ENCODE data around the gene LARGE1.

LARGE1 gene

DNA sequence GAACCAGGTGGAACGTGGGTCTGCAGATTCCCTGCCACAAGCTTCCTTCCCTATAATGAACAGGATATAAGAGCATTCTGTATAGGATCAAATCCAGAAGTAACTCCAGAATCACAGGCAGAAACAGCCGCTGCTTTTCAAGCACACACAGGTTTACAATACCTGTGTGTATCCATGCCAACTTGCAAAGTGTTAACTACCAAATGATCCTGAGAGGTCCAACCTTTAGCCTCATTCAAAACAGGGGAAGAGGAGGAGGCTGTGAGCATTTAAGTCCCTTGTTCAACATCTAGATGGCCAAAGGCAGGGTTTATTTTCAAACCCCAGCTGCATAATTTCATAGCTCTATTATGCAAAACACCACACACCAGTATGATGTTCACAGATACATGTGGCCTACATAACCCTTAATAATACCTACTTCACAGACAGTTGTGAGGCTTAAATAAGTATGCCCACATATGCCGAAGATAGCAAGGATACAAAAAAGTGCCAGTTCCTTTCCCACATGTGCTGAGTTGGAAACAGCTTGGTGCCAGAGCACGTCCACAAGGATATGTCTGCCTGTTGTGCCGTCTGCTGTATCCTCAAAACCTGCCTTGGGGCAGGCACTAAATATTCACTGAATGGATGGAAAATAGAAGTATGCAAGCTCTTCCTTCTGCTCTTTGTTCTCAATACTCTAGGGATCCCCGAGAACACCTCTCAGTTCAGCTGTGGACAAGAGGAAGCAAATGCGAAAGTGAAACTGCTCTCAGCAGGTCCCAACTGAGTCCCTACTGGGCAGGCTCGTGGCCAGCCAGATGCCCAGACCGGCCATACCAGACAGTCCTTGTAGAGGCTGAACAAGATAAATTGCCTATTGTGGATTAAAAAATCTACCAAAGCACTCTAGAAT lies 66.8 kb downstream of the LARGE1 start:
- DNase-seq: no peak

DNA sequence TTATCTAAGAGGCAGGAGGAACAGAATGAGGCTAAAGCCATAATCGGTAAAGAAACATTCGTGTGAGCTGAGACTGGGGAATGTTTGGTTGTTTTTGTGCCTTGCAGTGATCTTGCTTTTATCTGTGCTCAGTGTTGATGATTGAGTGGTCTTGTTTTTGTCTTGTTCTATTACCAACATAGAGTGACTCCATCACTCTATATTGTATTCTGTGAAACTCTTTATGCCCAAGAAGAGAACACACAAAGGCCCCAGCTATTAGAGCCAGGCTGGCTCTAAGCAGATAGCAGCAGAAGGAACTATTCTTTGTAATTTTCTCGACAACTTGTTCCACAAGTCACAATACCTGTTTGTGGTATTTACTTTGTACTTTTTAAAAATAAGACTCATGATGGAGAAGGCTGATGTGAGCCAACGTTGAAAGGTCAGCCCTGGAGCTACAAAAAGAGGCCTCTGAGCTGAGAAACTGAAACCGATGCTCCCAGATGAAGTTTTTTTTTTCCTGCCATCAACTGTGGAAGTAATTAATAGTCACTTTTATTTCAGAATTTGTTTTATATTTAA lies 68.4 kb downstream of the LARGE1 start:
- DNase-seq: no peak

DNA sequence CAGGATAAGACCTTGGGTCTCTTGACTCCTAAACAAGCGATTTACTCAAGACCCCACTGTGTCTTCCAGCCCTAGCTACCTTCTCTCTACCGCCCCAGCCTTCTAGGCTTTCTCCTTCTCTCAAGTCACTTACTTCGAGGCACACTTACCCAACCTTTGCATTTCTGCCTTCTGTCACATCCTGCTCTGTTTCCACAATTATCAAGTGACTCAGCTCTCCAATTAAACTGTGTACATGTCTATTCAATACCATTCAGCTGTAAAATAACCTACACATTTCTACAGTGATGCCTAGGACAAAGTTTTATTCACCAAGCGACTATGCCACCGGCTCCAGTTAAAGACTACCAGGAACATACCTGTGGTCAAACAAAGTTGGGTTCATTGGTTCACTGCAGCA lies 69.0 kb downstream of the LARGE1 start:
- DNase-seq: no peak

DNA sequence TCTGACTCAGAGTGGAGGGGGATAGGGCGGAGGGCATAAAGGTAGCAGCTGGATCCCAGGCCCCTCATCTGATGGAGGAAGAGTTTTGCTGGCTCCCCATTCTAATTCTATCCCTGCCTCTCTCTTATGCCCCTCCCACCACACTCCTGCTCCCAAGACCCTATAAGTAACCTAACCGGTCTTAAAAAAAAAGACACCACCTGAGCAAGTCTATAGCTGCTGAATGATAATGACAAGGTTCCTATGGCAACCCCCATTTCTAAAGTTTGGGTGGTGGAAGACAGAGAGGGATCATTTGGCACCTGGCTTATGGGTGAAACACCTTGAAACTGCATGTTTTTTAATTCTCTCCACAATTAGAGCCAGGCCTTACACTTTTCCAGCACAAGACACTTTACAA lies 69.6 kb downstream of the LARGE1 start:
- no peak for DNase-seq

DNA sequence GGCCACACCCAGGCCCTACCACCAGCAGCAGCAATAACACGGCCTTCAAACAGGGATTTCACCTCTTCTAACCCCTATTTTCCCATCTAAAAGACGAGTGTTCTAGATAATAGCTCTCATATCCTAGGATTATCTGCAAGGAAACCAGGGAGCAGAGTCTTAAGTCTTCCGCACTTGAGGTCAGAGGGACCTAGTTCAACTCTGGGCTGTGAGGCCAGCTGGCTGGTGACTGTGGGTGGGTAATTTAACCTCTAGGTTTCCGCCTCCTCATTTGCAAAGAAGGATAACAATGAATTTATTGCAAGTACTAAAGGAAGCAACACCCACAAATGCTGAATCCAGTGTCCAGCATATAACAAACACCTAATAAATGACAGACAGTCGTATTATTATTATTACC lies 70.1 kb downstream of the LARGE1 start:
- no peak for DNase-seq

DNA sequence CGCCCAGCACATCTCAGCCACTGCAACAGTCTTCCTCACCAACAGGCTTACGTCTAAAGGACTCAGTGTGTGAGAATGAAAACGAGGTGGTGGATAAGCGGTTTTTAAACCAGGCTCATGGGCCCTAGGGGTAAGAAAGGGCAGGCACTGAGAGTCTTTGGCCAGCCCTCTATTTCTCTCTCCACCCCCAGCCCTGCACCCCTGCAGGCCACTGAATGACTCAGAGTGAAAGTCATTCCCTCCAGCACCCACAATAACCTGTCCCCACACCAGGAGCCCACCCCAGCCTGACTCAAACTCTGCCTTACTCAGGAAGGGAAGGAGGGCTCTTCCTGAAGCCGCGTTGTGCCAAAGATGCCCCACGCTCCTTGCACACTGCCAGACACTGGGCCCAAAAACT lies 72.0 kb downstream of the LARGE1 start:
- DNase-seq: no peak

DNA sequence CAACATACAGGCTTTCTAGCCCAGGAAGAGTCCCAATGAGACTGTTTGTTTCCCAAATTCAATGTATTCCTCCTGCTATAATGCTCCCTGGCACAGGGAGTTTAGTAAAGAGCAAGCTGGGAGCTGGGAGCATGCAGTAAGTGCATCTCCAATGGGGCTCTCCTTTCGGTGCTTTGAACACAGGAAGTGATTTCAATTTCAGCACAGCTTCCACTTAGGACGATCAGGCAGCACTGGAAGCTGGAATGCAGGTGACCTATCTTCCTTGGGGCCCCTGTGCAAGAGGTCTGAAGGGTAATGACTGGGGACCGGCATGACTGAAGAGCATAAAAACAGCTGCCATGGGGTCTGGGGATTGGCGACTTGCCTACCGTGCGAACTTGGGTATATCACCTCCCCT lies 76.0 kb downstream of the LARGE1 start:
- DNase-seq: no peak

DNA sequence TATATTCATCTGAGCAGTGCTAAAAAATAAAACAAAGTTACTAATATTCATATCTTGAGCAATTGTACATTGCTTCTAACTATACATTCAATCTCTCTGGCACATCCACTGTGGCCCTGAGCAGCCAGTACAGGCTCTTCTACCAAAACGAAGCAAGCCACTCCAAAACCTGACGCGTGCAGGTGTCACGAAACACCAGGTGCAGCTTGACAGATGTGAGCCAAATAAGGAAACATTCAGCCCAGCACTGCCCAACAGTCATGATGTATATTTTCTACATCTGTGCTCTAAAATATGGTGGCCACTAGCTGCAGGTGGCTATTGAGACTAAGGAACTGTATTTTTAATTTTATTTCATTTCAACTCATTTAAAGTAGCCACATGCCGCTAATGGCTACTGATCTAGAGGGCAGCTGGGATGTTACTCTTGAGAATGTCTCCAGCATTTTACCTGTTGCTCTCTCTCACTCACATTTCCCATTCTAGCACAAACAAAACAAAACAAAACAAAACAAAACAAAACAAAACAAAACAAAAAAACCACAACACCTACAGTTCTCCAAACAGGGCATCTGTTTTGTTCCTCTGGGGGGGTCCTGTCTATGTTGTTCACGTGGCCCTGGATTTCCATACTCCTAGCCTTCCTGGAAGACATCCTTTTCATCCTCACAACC lies 77.7 kb downstream of the LARGE1 start:
- DNase-seq: no peak

DNA sequence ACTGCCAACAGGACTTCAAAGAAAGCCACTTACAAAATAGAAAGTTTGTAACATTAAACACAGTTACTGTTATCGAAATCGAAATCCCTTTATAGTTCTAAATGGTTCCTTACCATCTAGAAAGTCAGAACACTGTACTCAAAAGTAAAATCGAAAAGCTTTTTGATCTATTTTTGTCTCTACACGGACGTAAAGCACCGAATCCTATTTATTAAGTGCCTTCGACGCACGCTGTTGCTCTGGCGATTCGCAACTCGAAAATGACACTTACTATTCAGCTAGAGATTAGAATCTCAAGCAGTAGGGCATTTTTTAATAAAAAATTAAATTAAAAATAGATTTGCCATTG lies 78.3 kb downstream of the LARGE1 start:
- no peak for DNase-seq

DNA sequence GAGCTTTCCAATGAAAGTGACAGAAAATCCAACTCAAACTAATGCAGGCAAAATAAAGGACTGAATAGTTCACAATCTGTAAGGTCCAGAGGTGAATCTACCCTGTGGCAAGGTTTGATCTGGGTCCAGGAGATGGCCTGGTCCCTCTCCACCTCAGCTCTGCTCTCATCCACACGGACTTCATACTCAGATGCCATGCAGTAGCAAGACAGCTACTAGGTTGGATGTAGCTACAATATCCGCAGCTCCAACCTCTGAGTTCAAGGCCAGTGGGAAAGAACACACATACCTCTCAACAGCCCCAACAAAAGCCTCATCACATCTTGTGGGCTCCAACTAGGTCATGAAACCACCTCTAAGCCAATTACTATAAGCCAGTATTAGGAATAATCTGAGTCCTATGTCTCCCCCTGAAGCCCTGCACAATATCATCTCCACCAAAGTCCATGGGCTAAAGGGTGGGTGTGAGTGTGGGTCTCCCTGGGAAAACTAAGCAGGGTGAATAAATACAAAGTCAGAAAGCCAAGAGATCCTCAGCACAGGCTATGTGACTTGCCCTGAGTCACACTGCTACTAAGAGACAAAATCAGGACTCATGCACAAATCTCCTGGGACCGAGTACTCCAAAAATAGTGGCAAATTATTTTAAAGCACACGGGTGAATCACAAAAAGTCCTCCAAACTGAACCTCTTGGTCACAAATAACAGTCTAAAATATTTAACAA lies 78.8 kb downstream of the LARGE1 start:
- no peak for DNase-seq

GRCh38 chr22:33838644-33839043 lies 81.6 kb downstream of the LARGE1 start:
- DNase-seq: no peak

- no peak for DNase-seq
Observed at GRCh38 chr22:33837826-33838225, 82.5 kb downstream of the LARGE1 start.

DNA sequence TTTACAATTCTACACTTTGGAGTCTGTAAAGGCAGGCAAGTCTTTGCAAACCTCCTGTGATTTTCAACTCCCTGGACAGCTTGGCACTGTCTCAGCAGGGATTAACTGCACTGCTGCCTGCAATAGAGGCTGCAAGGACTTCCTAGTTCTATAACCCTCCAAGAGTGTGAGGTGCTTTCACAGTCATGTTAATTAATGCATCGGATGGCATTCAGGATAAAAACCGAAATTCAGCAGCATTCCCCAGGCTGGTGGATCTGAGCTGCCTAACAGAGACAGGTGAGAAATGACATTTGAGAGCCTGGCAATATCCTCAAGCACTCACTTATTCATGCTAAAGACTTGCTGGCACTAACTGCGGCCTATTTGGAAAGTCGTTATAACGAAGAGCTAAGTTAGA lies 85.0 kb downstream of the LARGE1 start:
- DNase-seq: no peak

- DNase-seq: no peak
Observed at GRCh38 chr22:33832558-33833151, 87.6 kb downstream of the LARGE1 start.

GRCh38 chr22:33831651-33832050 lies 88.6 kb downstream of the LARGE1 start:
- no peak for DNase-seq

- DNase-seq: no peak
Observed at GRCh38 chr22:33831207-33831606, 89.1 kb downstream of the LARGE1 start.

- DNase-seq: no peak
Observed at GRCh38 chr22:33829546-33830280, 90.6 kb downstream of the LARGE1 start.

DNA sequence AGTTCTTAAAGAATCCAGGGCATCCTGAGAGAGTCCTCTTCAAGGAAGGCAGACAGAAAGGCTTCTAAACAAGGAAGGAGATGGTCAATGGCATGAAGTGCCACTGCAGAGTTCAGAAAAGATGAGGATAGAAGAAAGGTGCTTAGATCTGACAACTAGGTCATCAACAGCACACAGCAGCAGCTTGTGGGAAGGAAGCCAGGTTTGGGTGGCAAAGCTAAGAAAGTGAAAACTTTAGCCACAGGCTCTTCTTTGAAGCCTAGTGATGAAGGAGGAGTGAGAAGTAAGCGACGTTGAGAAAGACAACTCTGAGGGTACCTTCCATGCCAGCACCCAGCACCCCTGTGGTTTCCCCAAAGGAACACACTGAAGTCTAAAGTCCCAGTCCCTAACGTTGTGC lies 92.0 kb downstream of the LARGE1 start:
- DNase-seq: no peak

- DNase-seq: no peak
Observed at GRCh38 chr22:33825761-33826160, 94.5 kb downstream of the LARGE1 start.

GRCh38 chr22:33823552-33823951 lies 96.7 kb downstream of the LARGE1 start:
- no peak for DNase-seq

GRCh38 chr22:33821290-33821689 lies 99.0 kb downstream of the LARGE1 start:
- DNase-seq: no peak

GRCh38 chr22:33819743-33820142 lies 100.5 kb downstream of the LARGE1 start:
- DNase-seq: no peak
